HG02885 (cell line): ENCODE measurements around the gene NDEL1.
A peak's percentile ranks its signal among the peaks of the same experiment; 100 is the strongest.

Experiments used
- ATAC-seq: cut with Tn5 transposase; IDR thresholded peaks from one replicate; pipeline ENCODE4 v1.9.1; 2021; ENCODE audit warnings: mild to moderate bottlenecking; ENCODE audit not compliant: unreplicated experiment, poor library complexity

The NDEL1 gene

GRCh38 chr17:8413328-8413727, 22.4 kb upstream of the NDEL1 start:
- ATAC-seq, result no peak

- no peak for ATAC-seq
These were observed 21.7 kb upstream of the NDEL1 start for GRCh38 chr17:8413938-8414337.

GRCh38 chr17:8417806-8418205, 17.9 kb upstream of the NDEL1 start:
- ATAC-seq, result no peak

- ATAC-seq, result no peak
These were observed 17.2 kb upstream of the NDEL1 start for GRCh38 chr17:8418471-8418870.

GRCh38 chr17:8419305-8419704, 16.4 kb upstream of the NDEL1 start:
- no peak for ATAC-seq

- ATAC-seq, result no peak
These were observed 15.4 kb upstream of the NDEL1 start for GRCh38 chr17:8420041-8420934.

GRCh38 chr17:8421571-8421970, 14.1 kb upstream of the NDEL1 start:
- ATAC-seq, result no peak

GRCh38 chr17:8426094-8426720, 9.5 kb upstream of the NDEL1 start:
- ATAC-seq, result no peak

- ATAC-seq, result no peak
These were observed 8.9 kb upstream of the NDEL1 start for GRCh38 chr17:8426802-8427201.

- ATAC-seq, result no peak
These were observed 4.7 kb upstream of the NDEL1 start for GRCh38 chr17:8430966-8431365.

GRCh38 chr17:8436169-8436843, 622 bp downstream of the NDEL1 start:
- ATAC-seq, result peak; percentile 47

- no peak for ATAC-seq
These were observed 1.1 kb downstream of the NDEL1 start for GRCh38 chr17:8436844-8437171.

GRCh38 chr17:8438441-8438840, 2.8 kb downstream of the NDEL1 start:
- ATAC-seq, result no peak

GRCh38 chr17:8439681-8440080, 4.0 kb downstream of the NDEL1 start:
- no peak for ATAC-seq

- no peak for ATAC-seq
These were observed 6.0 kb downstream of the NDEL1 start for GRCh38 chr17:8441690-8442089.

GRCh38 chr17:8442310-8442709, 6.6 kb downstream of the NDEL1 start:
- ATAC-seq, result no peak

GRCh38 chr17:8443756-8444155, 8.1 kb downstream of the NDEL1 start:
- no peak for ATAC-seq

- no peak for ATAC-seq
These were observed 8.8 kb downstream of the NDEL1 start for GRCh38 chr17:8444494-8444893.

- no peak for ATAC-seq
These were observed 9.9 kb downstream of the NDEL1 start for GRCh38 chr17:8445536-8445935.

GRCh38 chr17:8447799-8448198, 12.1 kb downstream of the NDEL1 start:
- no peak for ATAC-seq

- ATAC-seq, result no peak
These were observed 12.6 kb downstream of the NDEL1 start for GRCh38 chr17:8448310-8448709.
